ENCODE results near the gene ITPR1. TPM values are rescaled to one million over a fixed set of nuclear protein-coding genes. Genes with fewer than 3 reads are reported as not detected.
A peak's percentile ranks its signal among the peaks of the same experiment; 100 is the strongest.

Gene ITPR1
- total RNA-seq, 1 experiment from 2014 or later, result 8.7 TPM

DNA sequence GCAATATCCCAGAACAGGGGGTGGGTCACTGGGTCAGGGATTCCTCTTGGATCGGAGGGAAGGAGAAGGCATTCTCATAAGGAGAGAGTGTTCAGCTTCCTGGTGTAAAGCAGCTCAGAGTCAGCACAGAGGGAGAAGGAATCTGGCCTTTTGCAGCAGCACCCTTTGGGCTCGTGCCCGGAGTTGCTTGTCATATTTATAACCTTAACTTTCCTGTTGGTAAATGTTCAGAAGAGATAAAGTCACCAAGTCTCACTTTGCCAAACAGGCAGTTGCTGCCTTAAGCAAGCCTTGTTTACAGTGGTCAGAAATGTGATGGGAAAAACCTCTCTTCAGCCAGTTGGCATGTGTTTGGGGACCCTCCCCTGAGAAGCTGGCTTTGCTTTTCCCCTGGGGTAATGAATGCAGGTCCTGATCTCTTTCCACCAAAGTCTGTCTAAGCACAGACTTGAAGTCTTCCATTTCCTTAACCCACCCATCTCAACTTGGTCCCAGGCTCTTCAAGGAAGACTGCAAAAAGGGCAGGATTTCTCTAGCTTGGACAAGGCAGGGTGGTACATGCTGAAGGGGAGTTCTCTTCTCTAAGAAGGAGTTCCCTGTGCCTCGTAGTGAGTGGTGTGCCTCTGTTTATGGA is 279.1 kb downstream of the ITPR1 start:
- no peak overlapping the region for H3K4me3 ChIP-seq (ENCODE audit: low read depth in 2 of 2, low read length in 2 of 2)
- TF ChIP-seq, protein P1, sequence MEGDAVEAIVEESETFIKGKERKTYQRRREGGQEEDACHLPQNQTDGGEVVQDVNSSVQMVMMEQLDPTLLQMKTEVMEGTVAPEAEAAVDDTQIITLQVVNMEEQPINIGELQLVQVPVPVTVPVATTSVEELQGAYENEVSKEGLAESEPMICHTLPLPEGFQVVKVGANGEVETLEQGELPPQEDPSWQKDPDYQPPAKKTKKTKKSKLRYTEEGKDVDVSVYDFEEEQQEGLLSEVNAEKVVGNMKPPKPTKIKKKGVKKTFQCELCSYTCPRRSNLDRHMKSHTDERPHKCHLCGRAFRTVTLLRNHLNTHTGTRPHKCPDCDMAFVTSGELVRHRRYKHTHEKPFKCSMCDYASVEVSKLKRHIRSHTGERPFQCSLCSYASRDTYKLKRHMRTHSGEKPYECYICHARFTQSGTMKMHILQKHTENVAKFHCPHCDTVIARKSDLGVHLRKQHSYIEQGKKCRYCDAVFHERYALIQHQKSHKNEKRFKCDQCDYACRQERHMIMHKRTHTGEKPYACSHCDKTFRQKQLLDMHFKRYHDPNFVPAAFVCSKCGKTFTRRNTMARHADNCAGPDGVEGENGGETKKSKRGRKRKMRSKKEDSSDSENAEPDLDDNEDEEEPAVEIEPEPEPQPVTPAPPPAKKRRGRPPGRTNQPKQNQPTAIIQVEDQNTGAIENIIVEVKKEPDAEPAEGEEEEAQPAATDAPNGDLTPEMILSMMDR (IDR thresholded peaks at IDR 0.05), result no peak
- TF ChIP-seq TCF7L2 (IDR thresholded peaks at IDR 0.05; ENCODE audit: low read depth, low read length) (no peak), POLR2AphosphoS5 (IDR thresholded peaks at IDR 0.05; ENCODE audit: low read depth, low read length) (no peak), SIN3A (IDR thresholded peaks at IDR 0.05; ENCODE audit: borderline replicate concordance, insufficient read depth, low read depth, low read length) (no peak)
- TF ChIP-seq, protein P2, sequence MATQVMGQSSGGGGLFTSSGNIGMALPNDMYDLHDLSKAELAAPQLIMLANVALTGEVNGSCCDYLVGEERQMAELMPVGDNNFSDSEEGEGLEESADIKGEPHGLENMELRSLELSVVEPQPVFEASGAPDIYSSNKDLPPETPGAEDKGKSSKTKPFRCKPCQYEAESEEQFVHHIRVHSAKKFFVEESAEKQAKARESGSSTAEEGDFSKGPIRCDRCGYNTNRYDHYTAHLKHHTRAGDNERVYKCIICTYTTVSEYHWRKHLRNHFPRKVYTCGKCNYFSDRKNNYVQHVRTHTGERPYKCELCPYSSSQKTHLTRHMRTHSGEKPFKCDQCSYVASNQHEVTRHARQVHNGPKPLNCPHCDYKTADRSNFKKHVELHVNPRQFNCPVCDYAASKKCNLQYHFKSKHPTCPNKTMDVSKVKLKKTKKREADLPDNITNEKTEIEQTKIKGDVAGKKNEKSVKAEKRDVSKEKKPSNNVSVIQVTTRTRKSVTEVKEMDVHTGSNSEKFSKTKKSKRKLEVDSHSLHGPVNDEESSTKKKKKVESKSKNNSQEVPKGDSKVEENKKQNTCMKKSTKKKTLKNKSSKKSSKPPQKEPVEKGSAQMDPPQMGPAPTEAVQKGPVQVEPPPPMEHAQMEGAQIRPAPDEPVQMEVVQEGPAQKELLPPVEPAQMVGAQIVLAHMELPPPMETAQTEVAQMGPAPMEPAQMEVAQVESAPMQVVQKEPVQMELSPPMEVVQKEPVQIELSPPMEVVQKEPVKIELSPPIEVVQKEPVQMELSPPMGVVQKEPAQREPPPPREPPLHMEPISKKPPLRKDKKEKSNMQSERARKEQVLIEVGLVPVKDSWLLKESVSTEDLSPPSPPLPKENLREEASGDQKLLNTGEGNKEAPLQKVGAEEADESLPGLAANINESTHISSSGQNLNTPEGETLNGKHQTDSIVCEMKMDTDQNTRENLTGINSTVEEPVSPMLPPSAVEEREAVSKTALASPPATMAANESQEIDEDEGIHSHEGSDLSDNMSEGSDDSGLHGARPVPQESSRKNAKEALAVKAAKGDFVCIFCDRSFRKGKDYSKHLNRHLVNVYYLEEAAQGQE (IDR thresholded peaks at IDR 0.05; ENCODE audit: insufficient read depth in 1 of 2, low read depth in 2 of 2, low read length in 1 of 2), result no peak
- ChIA-PET CTCF (no interaction called here), POLR2A (no interaction called here)
- H3K36me3 ChIP-seq (ENCODE audit: control insufficient read depth, insufficient read depth, low read length), result no peaks in the 10 kb centered on the region
- no peaks in the 10 kb centered on the region for H3K9me3 ChIP-seq (ENCODE audit: control insufficient read depth, insufficient read depth, low read depth, low read length)
- H3K27ac ChIP-seq (ENCODE audit: low read length), result peak overlapping the region; percentile 29; the same call in 1 of the 2 replicates
- in situ Hi-C loops (cut with HindIII; ENCODE audit: low pct_unique_long_range_greater_than_20kb, low sequenced_read_pairs) (no loop called here), intact Hi-C loops (cut with micrococcal nuclease; ENCODE audit: unreplicated experiment) (no loop called here)
- no peaks in the 10 kb centered on the region; the same call in none of the 2 replicates for H3K4me1 ChIP-seq (ENCODE audit: control insufficient read depth, insufficient read depth, low read length)
- ATAC-seq, result peak; percentile 51; the same call in 1 of the 2 replicates
- no peak for DNase-seq (ENCODE audit: low read depth, low spot score)
- BruUV-seq (replicated peaks), result no TSS peak
- H3K27me3 ChIP-seq (ENCODE audit: control insufficient read depth, insufficient read depth, low read length), result no peaks in the 10 kb centered on the region

DNA sequence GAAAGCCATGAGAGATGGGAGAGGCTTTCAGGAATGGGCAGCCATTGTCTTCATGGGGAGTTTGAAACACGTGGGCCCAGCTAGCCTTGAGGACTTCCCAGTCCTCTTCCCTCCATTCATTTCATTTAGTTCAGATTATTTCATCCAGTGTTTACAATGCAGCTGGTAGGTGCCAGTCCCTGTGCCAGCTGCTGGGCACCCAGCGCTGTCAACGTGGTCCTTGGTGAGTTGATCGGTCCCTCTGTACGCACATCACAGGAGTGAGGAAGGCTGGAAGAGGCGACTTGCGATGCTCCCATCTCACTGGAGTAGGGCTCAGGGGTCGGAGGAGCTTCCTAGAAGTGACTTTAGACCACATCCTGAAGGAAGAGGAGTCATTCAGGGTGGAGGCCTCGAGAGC is 279.7 kb downstream of the ITPR1 start:
- no TSS peak for BruUV-seq (replicated peaks)
- in situ Hi-C loops (cut with HindIII; ENCODE audit: low pct_unique_long_range_greater_than_20kb, low sequenced_read_pairs), result no loop called here

More for the DNA sequence above, 279.7 kb downstream of the ITPR1 start:
- no peaks in the 10 kb centered on the region for H3K27me3 ChIP-seq (ENCODE audit: control insufficient read depth, insufficient read depth, low read length)
- no peak overlapping the region for H3K4me3 ChIP-seq (ENCODE audit: low read depth in 2 of 2, low read length in 2 of 2)
- no peaks in the 10 kb centered on the region for H3K9me3 ChIP-seq (ENCODE audit: control insufficient read depth, insufficient read depth, low read depth, low read length)
- intact Hi-C loops (cut with micrococcal nuclease; ENCODE audit: unreplicated experiment), result no loop called here
- no peaks in the 10 kb centered on the region; the same call in none of the 2 replicates for H3K4me1 ChIP-seq (ENCODE audit: control insufficient read depth, insufficient read depth, low read length)
- ChIA-PET POLR2A (no interaction called here), CTCF (no interaction called here)
- DNase-seq (ENCODE audit: low read depth, low spot score) (no peak), ATAC-seq (no peak)
- H3K36me3 ChIP-seq (ENCODE audit: control insufficient read depth, insufficient read depth, low read length), result no peaks in the 10 kb centered on the region
- H3K27ac ChIP-seq (ENCODE audit: low read length), result peak overlapping the region; percentile 29; the same call in 1 of the 2 replicates
- TF ChIP-seq, protein P2 (IDR thresholded peaks at IDR 0.05; ENCODE audit: insufficient read depth in 1 of 2, low read depth in 2 of 2, low read length in 1 of 2), result no peak
- TF ChIP-seq TCF7L2 (IDR thresholded peaks at IDR 0.05; ENCODE audit: low read depth, low read length), result no peak
- TF ChIP-seq, protein P1 (IDR thresholded peaks at IDR 0.05), result no peak
- no peak for TF ChIP-seq POLR2AphosphoS5 (IDR thresholded peaks at IDR 0.05; ENCODE audit: low read depth, low read length)
- TF ChIP-seq SIN3A (IDR thresholded peaks at IDR 0.05; ENCODE audit: borderline replicate concordance, insufficient read depth, low read depth, low read length), result no peak

Measured in Panc1 (cell line).